Thymus (tissue), 11 donors: Measurements from ENCODE around the gene B4GALNT2. TPM values are rescaled to one million over a fixed set of nuclear protein-coding genes. Genes with fewer than 3 reads are reported as not detected.
"Not testable (repeated sequence)": the region's sequence is repeated elsewhere in the genome, so short reads cannot be mapped to it uniquely, and the experiment has no call there.

Experiments
- DNase-seq, 9 donors: peaks; one replicate each; pipeline ENCODE4 v3.0.0-alpha.2; 2013; ENCODE audit warnings: low spot score in 9 of 9, low read depth in 6 of 9, missing footprints in 1 of 9
- H3K27ac ChIP-seq, 2 donors: one replicate each; pipeline ENCODE4 v1.5.1; 2013; ENCODE audit warnings: control low read depth in 1 of 2, low read depth in 1 of 2, low read length in 1 of 2, mild to moderate bottlenecking in 1 of 2, moderate library complexity in 1 of 2
- H3K27me3 ChIP-seq, 2 donors: one replicate each; pipeline ENCODE4 v1.5.1; 2013; ENCODE audit warnings: low read length in 1 of 2; ENCODE audit not compliant: control insufficient read depth in 2 of 2, insufficient read depth in 1 of 2
- H3K36me3 ChIP-seq, 2 donors: one replicate each; pipeline ENCODE4 v1.5.1; 2013; ENCODE audit warnings: low read length in 1 of 2, mild to moderate bottlenecking in 1 of 2, moderate library complexity in 1 of 2; ENCODE audit not compliant: control insufficient read depth in 2 of 2, insufficient read depth in 2 of 2
- H3K4me1 ChIP-seq, 2 donors: one replicate each; pipeline ENCODE4 v1.5.1; 2013; ENCODE audit warnings: low read length in 2 of 2; ENCODE audit not compliant: control insufficient read depth in 2 of 2, insufficient read depth in 2 of 2
- H3K4me3 ChIP-seq, 2 donors: one replicate each; pipeline ENCODE4 v1.5.1; 2013; ENCODE audit warnings: low read length in 2 of 2, control low read depth in 1 of 2, mild to moderate bottlenecking in 1 of 2
- H3K9me3 ChIP-seq, 2 donors: one replicate each; pipeline ENCODE4 v1.5.1; 2013; ENCODE audit warnings: low read length in 1 of 2, mild to moderate bottlenecking in 1 of 2; ENCODE audit not compliant: control insufficient read depth in 2 of 2, insufficient read depth in 1 of 2
- WGBS: extraction: QIAGEN DNeasy Blood & Tissue Kit; methylation state at CpG from one replicate; pipeline ENCODE4 v1.1.7; 2013; 5-methylcytosine and 5-hydroxymethylcytosine counted together
- polyA plus RNA-seq: library from polyadenylated mRNA; stranded (reverse); fragments of 200-250 nt; gene quantifications from one replicate; pipeline ENCODE4 v1.2.3, GENCODE V29; 2013
- total RNA-seq: library from RNA; stranded (reverse); fragments of 120-200 nt; gene quantifications from one replicate; pipeline ENCODE4 v1.2.4, GENCODE V29; 2013
- donor health status: healthy.

The B4GALNT2 gene
- total and polyA plus RNA-seq, 2 donors, result 0.02 to 0.05 TPM

DNA sequence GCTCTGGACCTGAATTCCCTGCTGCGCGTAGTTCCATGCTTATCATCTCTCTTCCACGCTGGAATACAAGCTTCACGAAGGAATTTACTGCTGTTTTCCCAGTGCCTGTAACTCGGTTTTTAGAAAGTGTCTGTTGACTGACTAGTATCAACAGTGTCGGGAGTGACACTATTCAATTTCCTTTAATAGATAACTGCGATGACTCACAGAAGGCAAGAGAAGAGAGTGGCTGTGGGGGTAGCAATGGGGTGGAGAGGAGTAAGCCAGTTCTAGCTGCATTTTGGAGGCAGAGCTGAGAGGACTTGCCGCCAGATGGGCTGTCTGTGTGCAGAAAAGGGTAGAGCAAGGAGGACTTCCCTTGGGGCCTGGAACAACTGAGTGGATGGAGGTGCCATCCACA is 25.2 kb downstream of the B4GALNT2 start:
- H3K36me3 ChIP-seq, result no peaks in the 10 kb centered on the region
- H3K4me1 ChIP-seq, result no peaks in the 10 kb centered on the region
- H3K9me3 ChIP-seq, result no peaks in the 10 kb centered on the region
- DNase-seq, result no peak
- H3K27me3 ChIP-seq, result peaks cover 2 to 23% of the 10 kb centered on the region in 2 donors
- no peak overlapping the region for H3K4me3 ChIP-seq
- WGBS, result 90% methylated on average over 8 of the region's 8 CpGs
- no peak overlapping the region for H3K27ac ChIP-seq

DNA sequence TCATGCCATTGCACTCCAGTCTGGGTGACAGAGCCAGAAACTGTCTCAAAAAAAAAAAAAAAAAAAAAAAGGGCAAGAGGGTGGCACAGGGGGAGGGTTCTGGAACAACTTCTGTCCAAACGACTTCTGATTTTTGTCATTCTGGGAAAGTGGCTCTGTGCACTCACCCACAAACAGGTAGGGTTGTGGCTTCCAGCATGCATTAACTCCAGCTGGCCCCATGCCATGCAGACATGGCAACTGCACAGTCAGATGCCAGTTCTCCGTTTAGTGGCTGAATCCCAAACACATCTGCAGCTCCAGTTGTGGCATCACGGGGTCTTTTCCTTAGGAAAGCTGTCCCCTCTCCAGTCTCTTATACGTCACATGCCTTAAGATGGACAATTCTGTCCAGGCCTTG is 30.3 kb downstream of the B4GALNT2 start:
- 64% methylated on average over 4 of the region's 4 CpGs for WGBS
- H3K4me3 ChIP-seq, result no peak overlapping the region
- H3K27me3 ChIP-seq, result peaks cover 2 to 38% of the 10 kb centered on the region in 2 donors
- no peaks in the 10 kb centered on the region for H3K36me3 ChIP-seq
- no peak for DNase-seq
- H3K4me1 ChIP-seq, result no peaks in the 10 kb centered on the region
- H3K27ac ChIP-seq, result no peak overlapping the region
- H3K9me3 ChIP-seq, result no peaks in the 10 kb centered on the region

DNA sequence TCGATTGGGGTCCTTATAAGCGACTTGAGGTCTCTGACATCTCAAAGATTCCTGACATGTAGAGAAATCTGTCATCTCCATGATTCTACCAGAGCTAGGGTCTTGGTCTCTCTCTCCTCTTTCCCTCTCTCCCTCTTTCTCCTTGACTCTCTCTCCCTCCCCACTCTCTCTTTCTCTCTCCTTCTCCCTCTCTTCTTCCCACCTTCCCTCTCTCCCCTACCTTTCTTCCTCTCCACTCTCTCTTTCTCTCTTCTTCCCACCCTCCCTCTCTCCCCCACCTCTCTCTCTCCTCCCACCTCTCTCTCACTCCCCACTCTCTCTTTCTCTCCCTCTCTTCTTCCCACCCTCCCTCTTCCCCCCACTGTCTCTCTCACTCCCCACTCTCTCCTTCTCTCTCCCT is 32.6 kb downstream of the B4GALNT2 start:
- H3K9me3 ChIP-seq, result peaks cover 0 to 5% of the 10 kb centered on the region in 2 donors
- H3K27me3 ChIP-seq, result peaks cover 0 to 32% of the 10 kb centered on the region in 2 donors
- no peaks in the 10 kb centered on the region for H3K36me3 ChIP-seq
- no peak for DNase-seq
- no peak overlapping the region for H3K27ac ChIP-seq
- no peaks in the 10 kb centered on the region for H3K4me1 ChIP-seq
- no peak overlapping the region for H3K4me3 ChIP-seq
- 94% methylated on average over 2 of the region's 2 CpGs for WGBS

DNA sequence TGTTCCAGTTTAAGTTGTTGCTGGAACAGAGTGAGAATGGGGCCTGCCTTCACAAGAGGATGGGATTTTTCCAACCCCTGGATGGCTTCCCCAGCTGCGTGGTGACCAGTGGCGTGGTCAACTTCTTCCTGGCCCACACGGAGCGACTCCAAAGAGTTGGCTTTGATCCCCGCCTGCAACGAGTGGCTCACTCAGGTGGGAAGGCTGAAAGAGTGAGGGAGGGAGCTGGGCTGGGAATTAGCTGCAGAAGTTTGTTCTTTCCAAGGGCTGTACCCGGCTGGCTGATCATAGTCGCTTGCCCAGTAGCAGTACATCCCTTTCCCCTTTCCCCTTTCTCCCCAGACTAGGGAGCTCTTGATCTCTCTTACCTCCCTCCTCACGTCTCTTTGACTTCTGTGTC is 36.1 kb downstream of the B4GALNT2 start:
- peaks cover 0 to 5% of the 10 kb centered on the region in 2 donors for H3K9me3 ChIP-seq
- 75% methylated on average over 9 of the region's 9 CpGs for WGBS
- H3K4me1 ChIP-seq, result no peaks in the 10 kb centered on the region
- no peaks in the 10 kb centered on the region for H3K36me3 ChIP-seq
- DNase-seq, result no peak
- H3K4me3 ChIP-seq, result no peak overlapping the region
- no peak overlapping the region for H3K27ac ChIP-seq
- H3K27me3 ChIP-seq, result peaks cover 0 to 28% of the 10 kb centered on the region in 2 donors

- WGBS, result 70% methylated on average over 2 of the region's 2 CpGs
- no peak overlapping the region for H3K27ac ChIP-seq
- no peak overlapping the region for H3K4me3 ChIP-seq
- peaks cover 0 to 21% of the 10 kb centered on the region in 2 donors for H3K27me3 ChIP-seq
- H3K9me3 ChIP-seq, result peaks cover 0 to 5% of the 10 kb centered on the region in 2 donors
- no peaks in the 10 kb centered on the region for H3K36me3 ChIP-seq
- DNase-seq, result no peak
- no peaks in the 10 kb centered on the region for H3K4me1 ChIP-seq
Measured at GRCh38 chr17:49170216-49170615, 37.6 kb downstream of the B4GALNT2 start.

DNA sequence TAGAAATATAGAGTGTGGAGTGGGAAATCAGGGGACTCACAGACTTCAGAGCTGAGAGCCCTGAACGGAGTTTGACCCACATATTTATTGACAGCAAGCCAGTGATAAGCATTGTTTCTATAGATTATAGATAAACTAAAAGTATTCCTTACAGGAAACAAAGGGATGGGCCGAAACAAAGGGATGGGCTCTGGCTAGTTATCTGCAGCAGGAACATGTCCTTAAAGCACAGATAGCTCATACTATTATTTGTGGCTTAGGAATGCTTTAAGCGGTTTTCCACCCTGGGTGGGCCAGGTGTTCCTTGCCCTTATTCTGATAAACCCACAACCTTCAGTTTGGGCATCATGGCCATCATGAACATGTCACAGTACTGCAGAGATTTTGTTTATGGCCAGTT is 38.1 kb downstream of the B4GALNT2 start:
- not testable (repeated sequence) for H3K4me1 ChIP-seq, H3K27ac ChIP-seq, H3K36me3 ChIP-seq, H3K4me3 ChIP-seq, DNase-seq
- peaks cover 0 to 20% of the 10 kb centered on the region in 2 donors for H3K27me3 ChIP-seq
- H3K9me3 ChIP-seq, result peaks cover under 1 to 10% of the 10 kb centered on the region in 2 donors
- WGBS, result 90% methylated on average over 3 of the region's 3 CpGs

DNA sequence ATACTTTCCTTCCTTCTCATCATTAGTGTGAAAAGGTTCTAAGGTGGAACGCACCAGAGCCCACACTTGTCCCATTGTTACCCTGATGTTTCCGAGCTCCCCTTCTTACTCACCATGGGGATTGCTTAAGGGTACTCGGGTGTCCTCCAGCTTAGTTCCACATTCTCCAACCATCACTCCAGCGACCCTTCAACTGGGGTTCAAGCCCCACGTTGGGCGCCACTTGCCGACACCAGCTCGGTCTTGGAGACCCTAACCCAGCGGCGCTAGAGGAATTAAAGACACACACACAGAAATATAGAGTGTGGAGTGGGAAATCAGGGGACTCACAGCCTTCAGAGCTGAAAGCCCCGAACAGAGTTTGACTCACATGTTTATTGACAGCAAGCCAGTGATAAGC is 43.4 kb downstream of the B4GALNT2 start:
- peaks cover 5 to 20% of the 10 kb centered on the region in 2 donors for H3K9me3 ChIP-seq
- H3K27ac ChIP-seq, DNase-seq, H3K36me3 ChIP-seq, H3K4me1 ChIP-seq, H3K27me3 ChIP-seq, H3K4me3 ChIP-seq: not testable (repeated sequence)
- 91% methylated on average over 11 of the region's 11 CpGs for WGBS

GRCh38 chr17:49180303-49180702 is 47.7 kb downstream of the B4GALNT2 start:
- 21% methylated on average over 5 of the region's 5 CpGs for WGBS
- peak in 6 of 9 donors; percentile 1 to 59 (median 43) for DNase-seq
- Histone ChIP-seq H3K36me3 (no peaks in the 10 kb centered on the region), H3K27ac (no peak overlapping the region), H3K27me3 (no peaks in the 10 kb centered on the region), H3K9me3 (peaks cover 5 to 39% of the 10 kb centered on the region in 2 donors), H3K4me1 (no peaks in the 10 kb centered on the region), H3K4me3 (no peak overlapping the region)

- Histone ChIP-seq H3K4me1 (no peaks in the 10 kb centered on the region), H3K27ac (no peak overlapping the region), H3K36me3 (no peaks in the 10 kb centered on the region), H3K27me3 (no peaks in the 10 kb centered on the region), H3K9me3 (peaks cover 1 to 35% of the 10 kb centered on the region in 2 donors), H3K4me3 (no peak overlapping the region)
- WGBS, result 81% methylated on average over 6 of the region's 6 CpGs
- no peak for DNase-seq
Measured at GRCh38 chr17:49180998-49181635, 48.5 kb downstream of the B4GALNT2 start.
